H9 (cell line): ENCODE data around the gene IGSF5. TPM values are rescaled to one million over a fixed set of nuclear protein-coding genes. Genes with fewer than 3 reads are reported as not detected.

Experiments
- DNase-seq: peaks from one replicate; pipeline ENCODE4 v3.0.0-alpha.2; 2017
- H2AFZ ChIP-seq: one replicate; pipeline ENCODE4 v1.6.1; 2013; ENCODE audit warnings: mild to moderate bottlenecking, low read length, control low read depth, moderate library complexity
- H2AK5ac ChIP-seq: 2 replicates; pipeline ENCODE4 v1.6.1; 2013; ENCODE audit warnings: low read length, control low read depth, mixed read lengths; ENCODE audit not compliant: insufficient read length
- H2BK120ac ChIP-seq: one replicate; pipeline ENCODE4 v1.6.1; 2013; ENCODE audit warnings: low read depth, mild to moderate bottlenecking, low read length, control low read depth, inconsistent platforms; ENCODE audit not compliant: poor library complexity, severe bottlenecking
- H2BK12ac ChIP-seq: 2 replicates; pipeline ENCODE4 v1.6.1; 2013; ENCODE audit warnings: low read length, control low read depth, mixed read lengths, low read depth; ENCODE audit not compliant: insufficient read length
- H2BK15ac ChIP-seq: 2 replicates; pipeline ENCODE4 v1.6.1; 2013; ENCODE audit warnings: low read depth, low read length, control low read depth
- H2BK20ac ChIP-seq: one replicate; pipeline ENCODE4 v1.6.1; 2013; ENCODE audit warnings: low read depth, mild to moderate bottlenecking, low read length, control low read depth, inconsistent platforms; ENCODE audit not compliant: poor library complexity, severe bottlenecking
- H2BK5ac ChIP-seq: 2 replicates; pipeline ENCODE4 v1.6.1; 2013; ENCODE audit warnings: low read length, control low read depth, mixed read lengths; ENCODE audit not compliant: insufficient read length
- H3K14ac ChIP-seq: 2 replicates; pipeline ENCODE4 v1.6.1; 2013; ENCODE audit warnings: low read length, control low read depth; ENCODE audit not compliant: insufficient read depth
- H3K18ac ChIP-seq: 2 replicates; pipeline ENCODE4 v1.6.1; 2013; ENCODE audit warnings: low read depth, mild to moderate bottlenecking, mixed read lengths, low read length, control low read depth; ENCODE audit not compliant: insufficient read length
- H3K23ac ChIP-seq: 2 replicates; pipeline ENCODE4 v1.6.1; 2013; ENCODE audit warnings: low read length, control low read depth, mixed read lengths, low read depth; ENCODE audit not compliant: insufficient read length
- H3K23me2 ChIP-seq: 2 replicates; pipeline ENCODE4 v1.6.1; 2013; ENCODE audit warnings: low read depth, mild to moderate bottlenecking, mixed read lengths, low read length, control low read depth; ENCODE audit not compliant: insufficient read length, poor library complexity, severe bottlenecking
- H3K27ac ChIP-seq: 2 replicates; pipeline ENCODE4 v1.5.1; 2013; ENCODE audit warnings: low read length, control low read depth, mixed read lengths, low read depth; ENCODE audit not compliant: insufficient read length
- H3K27me3 ChIP-seq: 2 replicates; pipeline ENCODE4 v1.6.1; 2013; ENCODE audit warnings: low read length, control low read depth, inconsistent platforms; ENCODE audit not compliant: insufficient read depth
- H3K4ac ChIP-seq: 2 replicates; pipeline ENCODE4 v1.6.1; 2013; ENCODE audit warnings: low read depth, mild to moderate bottlenecking, control low read depth, inconsistent platforms, low read length, moderate library complexity
- H3K4me1 ChIP-seq: 2 replicates; pipeline ENCODE4 v1.6.1; 2013; ENCODE audit warnings: low read length, control low read depth, inconsistent platforms; ENCODE audit not compliant: insufficient read depth
- H3K4me2 ChIP-seq: 2 replicates; pipeline ENCODE4 v1.6.1; 2013; ENCODE audit warnings: low read length, control low read depth, mixed read lengths; ENCODE audit not compliant: insufficient read length, insufficient read depth
- H3K56ac ChIP-seq: 2 replicates; pipeline ENCODE4 v1.6.1; 2013; ENCODE audit warnings: low read depth, mild to moderate bottlenecking, mixed read lengths, low read length, control low read depth; ENCODE audit not compliant: insufficient read length
- H3K79me1 ChIP-seq: 2 replicates; pipeline ENCODE4 v1.6.1; 2013; ENCODE audit warnings: low read depth, mild to moderate bottlenecking, moderate library complexity, low read length, control low read depth, inconsistent platforms; ENCODE audit not compliant: insufficient read depth, poor library complexity, severe bottlenecking
- H3K79me2 ChIP-seq: 2 replicates; pipeline ENCODE4 v1.6.1; 2013; ENCODE audit warnings: low read length, control low read depth, inconsistent platforms; ENCODE audit not compliant: insufficient read depth
- H3K9ac ChIP-seq: 2 replicates; pipeline ENCODE4 v1.6.1; 2013; ENCODE audit warnings: low read length, control low read depth, mixed read lengths; ENCODE audit not compliant: insufficient read length; ENCODE audit errors: extremely low read depth
- H3K9me3 ChIP-seq: one replicate; pipeline ENCODE4 v1.6.1; 2013; ENCODE audit warnings: low read depth, low read length, inconsistent platforms; ENCODE audit not compliant: control insufficient read depth
- H3T11ph ChIP-seq: one replicate; pipeline ENCODE4 v1.6.1; 2013; ENCODE audit warnings: mild to moderate bottlenecking, low read length, control low read depth, inconsistent platforms
- H4K20me1 ChIP-seq: one replicate; pipeline ENCODE4 v1.6.1; 2013; ENCODE audit not compliant: control insufficient read depth, insufficient read length, insufficient read depth
- H4K5ac ChIP-seq: 2 replicates; pipeline ENCODE4 v1.6.1; 2013; ENCODE audit warnings: low read depth, mild to moderate bottlenecking, mixed read lengths, low read length, control low read depth; ENCODE audit not compliant: insufficient read length
- H4K8ac ChIP-seq: replicated peaks from 2 replicates; pipeline ENCODE4 v1.6.1; 2013; ENCODE audit warnings: low read length, control low read depth, mixed read lengths, low read depth; ENCODE audit not compliant: insufficient read length
- H4K91ac ChIP-seq: 2 replicates; pipeline ENCODE4 v1.6.1; 2013; ENCODE audit warnings: low read depth, mild to moderate bottlenecking, moderate library complexity, mixed read lengths, low read length, control low read depth; ENCODE audit not compliant: insufficient read length
- H3K27ac Mint-ChIP-seq, 3 experiments: 2 replicates in 2 of 3; 3 replicates in 1 of 3; pipeline ENCODE4 v1.8.0; 2020 to 2021; ENCODE audit warnings: mixed read lengths in 3 of 3, mild to moderate bottlenecking in 1 of 3, moderate library complexity in 1 of 3
- H3K27me3 Mint-ChIP-seq: 2 replicates; pipeline ENCODE4 v1.8.0; 2021; ENCODE audit warnings: low read depth, mild to moderate bottlenecking, moderate library complexity, mixed read lengths
- H3K36me3 Mint-ChIP-seq, 3 experiments: 2 replicates in 2 of 3; 3 replicates in 1 of 3; pipeline ENCODE4 v1.8.0; 2020 to 2021; ENCODE audit warnings: low read depth in 3 of 3, mixed read lengths in 3 of 3; ENCODE audit not compliant: insufficient read depth in 1 of 3
- H3K4me1 Mint-ChIP-seq, 2 experiments: 2 replicates each; pipeline ENCODE4 v1.8.0; 2020; ENCODE audit warnings: mixed read lengths in 2 of 2
- H3K4me3 Mint-ChIP-seq, 2 experiments: 2 replicates in 1 of 2; 3 replicates in 1 of 2; pipeline ENCODE4 v1.8.0; 2020 to 2021; ENCODE audit warnings: mild to moderate bottlenecking in 2 of 2, mixed read lengths in 2 of 2, moderate library complexity in 1 of 2
- H3K9me3 Mint-ChIP-seq, 2 experiments: 2 replicates in 1 of 2; 3 replicates in 1 of 2; pipeline ENCODE4 v1.8.0; 2020; ENCODE audit warnings: mild to moderate bottlenecking in 2 of 2, mixed read lengths in 2 of 2, moderate library complexity in 1 of 2
- WGBS: extraction: QIAGEN DNeasy Blood & Tissue Kit; methylation state at CpG from one replicate; pipeline ENCODE4 v1.1.7; 2013; ENCODE audit warnings: missing lambda C conversion rate, low lambda C conversion rate, mixed read lengths; ENCODE audit not compliant: insufficient read length; ENCODE audit errors: extremely low coverage; 5-methylcytosine and 5-hydroxymethylcytosine counted together
- total RNA-seq: library from RNA; stranded (reverse); gene quantifications from 2 replicates; pipeline ENCODE4 v1.2.1, GENCODE V29; 2021
- TF ChIP-seq, protein P1 (sequence below): fragments of 200-600 bp; sonication (generic); conservative IDR thresholded peaks from 3 replicates; pipeline ENCODE4 v1.8.0; 2021; ENCODE audit warnings: antibody characterized with exemption, mild to moderate bottlenecking

The IGSF5 gene
- total RNA-seq, 1 experiment from 2014 or later = 2.1 TPM

GRCh38 chr21:39818557-39818956 is 73.6 kb downstream of the IGSF5 start:
- no CpG with 5 or more reads among the region's 2 CpGs for WGBS
- Histone ChIP-seq H3K23me2 (no peaks in the 10 kb centered on the region), H3K4me2 (no peak overlapping the region)

More at GRCh38 chr21:39818557-39818956, 73.6 kb downstream of the IGSF5 start:
- no peak overlapping the region for H3K23ac ChIP-seq
- Mint-ChIP-seq H3K36me3 (peaks cover 0 to 3% (median 0%) of the 10 kb centered on the region in 3 experiments; a peak in 1 of 7 replicates), H3K4me1 (peaks cover 0 to under 1% of the 10 kb centered on the region in 2 experiments; a peak in 1 of 4 replicates), H3K27me3 (no peaks in the 10 kb centered on the region), H3K27ac (no peak overlapping the region), H3K9me3 (peaks cover 0 to 2% of the 10 kb centered on the region in 2 experiments; a peak in 3 of 5 replicates), H3K4me3 (no peak overlapping the region)
- H3K79me1 ChIP-seq = no peaks in the 10 kb centered on the region
- no peak overlapping the region for H3K18ac ChIP-seq
- H3K4ac ChIP-seq = no peak overlapping the region
- no peaks in the 10 kb centered on the region for H3K79me2 ChIP-seq
- H2BK120ac ChIP-seq = no peak overlapping the region
- H2AK5ac ChIP-seq = no peak overlapping the region
- H4K91ac ChIP-seq = no peak overlapping the region
- TF ChIP-seq, protein P1, sequence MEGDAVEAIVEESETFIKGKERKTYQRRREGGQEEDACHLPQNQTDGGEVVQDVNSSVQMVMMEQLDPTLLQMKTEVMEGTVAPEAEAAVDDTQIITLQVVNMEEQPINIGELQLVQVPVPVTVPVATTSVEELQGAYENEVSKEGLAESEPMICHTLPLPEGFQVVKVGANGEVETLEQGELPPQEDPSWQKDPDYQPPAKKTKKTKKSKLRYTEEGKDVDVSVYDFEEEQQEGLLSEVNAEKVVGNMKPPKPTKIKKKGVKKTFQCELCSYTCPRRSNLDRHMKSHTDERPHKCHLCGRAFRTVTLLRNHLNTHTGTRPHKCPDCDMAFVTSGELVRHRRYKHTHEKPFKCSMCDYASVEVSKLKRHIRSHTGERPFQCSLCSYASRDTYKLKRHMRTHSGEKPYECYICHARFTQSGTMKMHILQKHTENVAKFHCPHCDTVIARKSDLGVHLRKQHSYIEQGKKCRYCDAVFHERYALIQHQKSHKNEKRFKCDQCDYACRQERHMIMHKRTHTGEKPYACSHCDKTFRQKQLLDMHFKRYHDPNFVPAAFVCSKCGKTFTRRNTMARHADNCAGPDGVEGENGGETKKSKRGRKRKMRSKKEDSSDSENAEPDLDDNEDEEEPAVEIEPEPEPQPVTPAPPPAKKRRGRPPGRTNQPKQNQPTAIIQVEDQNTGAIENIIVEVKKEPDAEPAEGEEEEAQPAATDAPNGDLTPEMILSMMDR = no peak
- H3T11ph ChIP-seq = no peak overlapping the region
- no peak overlapping the region for H4K5ac ChIP-seq
- no peak overlapping the region for H2BK15ac ChIP-seq
- no peak overlapping the region for H4K8ac ChIP-seq
- no peaks in the 10 kb centered on the region for H3K4me1 ChIP-seq
- H3K9me3 ChIP-seq = no peaks in the 10 kb centered on the region
- no peak overlapping the region for H3K56ac ChIP-seq
- no peak overlapping the region for H2BK20ac ChIP-seq
- no peak overlapping the region for H3K9ac ChIP-seq
- no peaks in the 10 kb centered on the region for H4K20me1 ChIP-seq
- H2AFZ ChIP-seq = no peak overlapping the region
- DNase-seq = no peak
- H2BK12ac ChIP-seq = no peak overlapping the region
- H3K14ac ChIP-seq = no peak overlapping the region
- H2BK5ac ChIP-seq = no peak overlapping the region
- no peaks in the 10 kb centered on the region for H3K27me3 ChIP-seq
- no peak overlapping the region for H3K27ac ChIP-seq
